Stimulated activated CD4-positive, alpha-beta T cell treated with anti-CD3 and anti-CD28 coated beads, TNF-alpha, amount 100 ng/mL, for 1 hour (primary cell): ENCODE data around the gene DAPK3.
"Not testable (repeated sequence)": the region's sequence is repeated elsewhere in the genome, so short reads cannot be mapped to it uniquely, and the experiment has no call there.

Experiments used
- DNase-seq, 3 donors: peaks; one replicate each; pipeline ENCODE4 v3.0.0-alpha.2; 2020; ENCODE audit warnings: low read depth in 3 of 3, low spot score in 1 of 3

DAPK3 gene

GRCh38 chr19:3955688-3956087, 15.2 kb downstream of the DAPK3 start:
- DNase-seq, result no peak

- not testable (repeated sequence) for DNase-seq
Observed at GRCh38 chr19:3955276-3955675, 15.6 kb downstream of the DAPK3 start.

- no peak for DNase-seq
Observed at GRCh38 chr19:3954107-3954506, 16.8 kb downstream of the DAPK3 start.

- not testable (repeated sequence) for DNase-seq
Observed at GRCh38 chr19:3952755-3953276, 18.1 kb downstream of the DAPK3 start.

GRCh38 chr19:3950871-3951861, 19.7 kb downstream of the DAPK3 start:
- DNase-seq, result no peak

GRCh38 chr19:3949997-3950859, 20.7 kb downstream of the DAPK3 start:
- no peak for DNase-seq

- DNase-seq, result no peak
Observed at GRCh38 chr19:3949294-3949693, 21.6 kb downstream of the DAPK3 start.

- not testable (repeated sequence) for DNase-seq
Observed at GRCh38 chr19:3947316-3947933, 23.5 kb downstream of the DAPK3 start.

- no peak for DNase-seq
Observed at GRCh38 chr19:3945838-3946237, 25.1 kb downstream of the DAPK3 start.

- no peak for DNase-seq
Observed at GRCh38 chr19:3944018-3944721, 26.7 kb downstream of the DAPK3 start.

GRCh38 chr19:3942790-3943409, 28.0 kb downstream of the DAPK3 start:
- no peak for DNase-seq

- not testable (repeated sequence) for DNase-seq
Observed at GRCh38 chr19:3938300-3938950, 32.5 kb downstream of the DAPK3 start.

- no peak for DNase-seq
Observed at GRCh38 chr19:3936506-3937442, 34.1 kb downstream of the DAPK3 start.

GRCh38 chr19:3932931-3933810, 37.7 kb downstream of the DAPK3 start, which contains the start of gene NMRK2:
NMRK2 (plus strand) TSS chr19:3933069; CDS start chr19:3933672, 603 bp downstream.
- no peak for DNase-seq

- DNase-seq, result no peak
Observed at GRCh38 chr19:3931041-3931440, 39.9 kb downstream of the DAPK3 start.

- DNase-seq, result no peak
Observed at GRCh38 chr19:3923912-3924311, 47.0 kb downstream of the DAPK3 start.

GRCh38 chr19:3923096-3923758, 47.7 kb downstream of the DAPK3 start:
- DNase-seq, result no peak
